GM18909 (cell line): ENCODE measurements around the gene MACF1.
"Not testable (repeated sequence)": the region's sequence is repeated elsewhere in the genome, so short reads cannot be mapped to it uniquely, and the experiment has no call there.

ENCODE experiments used
- ATAC-seq: cut with Tn5 transposase; IDR thresholded peaks from one replicate; pipeline ENCODE4 v1.9.1; 2021; ENCODE audit warnings: mild to moderate bottlenecking; ENCODE audit not compliant: unreplicated experiment, poor library complexity

Gene MACF1

GRCh38 chr1:39208360-39208759 lies 3.9 kb downstream of the MACF1 start:
- not testable (repeated sequence) for ATAC-seq

- ATAC-seq: no peak
These were observed 6.2 kb downstream of the MACF1 start for GRCh38 chr1:39210649-39211048.

GRCh38 chr1:39212499-39212898 lies 8.0 kb downstream of the MACF1 start:
- no peak for ATAC-seq

- ATAC-seq: no peak
These were observed 9.1 kb downstream of the MACF1 start for GRCh38 chr1:39213511-39214002.

- no peak for ATAC-seq
These were observed 9.7 kb downstream of the MACF1 start for GRCh38 chr1:39214021-39214713.

- ATAC-seq: no peak
These were observed 10.2 kb downstream of the MACF1 start for GRCh38 chr1:39214714-39214997.

GRCh38 chr1:39214998-39215873 lies 10.7 kb downstream of the MACF1 start:
- ATAC-seq: peak; percentile 55

GRCh38 chr1:39216771-39217170 lies 12.3 kb downstream of the MACF1 start:
- ATAC-seq: no peak

- ATAC-seq: no peak
These were observed 16.7 kb downstream of the MACF1 start for GRCh38 chr1:39220891-39221870.

GRCh38 chr1:39224295-39224829 lies 19.9 kb downstream of the MACF1 start:
- ATAC-seq: no peak

GRCh38 chr1:39226836-39227235 lies 22.3 kb downstream of the MACF1 start:
- no peak for ATAC-seq

GRCh38 chr1:39228252-39228651 lies 23.8 kb downstream of the MACF1 start:
- no peak for ATAC-seq

- ATAC-seq: no peak
These were observed 25.0 kb downstream of the MACF1 start for GRCh38 chr1:39229504-39229903.

- peak; percentile 75 for ATAC-seq
These were observed 26.0 kb downstream of the MACF1 start for GRCh38 chr1:39230261-39231190.

- ATAC-seq: no peak
These were observed 32.5 kb downstream of the MACF1 start for GRCh38 chr1:39236971-39237370.

GRCh38 chr1:39238476-39238875 lies 34.0 kb downstream of the MACF1 start:
- no peak for ATAC-seq

- ATAC-seq: no peak
These were observed 35.5 kb downstream of the MACF1 start for GRCh38 chr1:39239968-39240367.

- no peak for ATAC-seq
These were observed 38.8 kb downstream of the MACF1 start for GRCh38 chr1:39243302-39243701.
